Panc1 (cell line): ENCODE measurements around the gene SLC9A4. TPM values are rescaled to one million over a fixed set of nuclear protein-coding genes. Genes with fewer than 3 reads are reported as not detected.

Source experiments
- ATAC-seq: fragments of 200-7000 bp; cut with Tn5 transposase; 2 replicates; pipeline ENCODE4 v1.9.1; 2020; ENCODE audit warnings: mild to moderate bottlenecking, moderate library complexity
- Bru-seq: library from RNA; stranded (reverse); fragments of 400-500 nt; gene quantifications from one replicate; lab custom pipeline; 2021; lab: Mats Ljungman, UMichigan
- BruChase-seq, 2 experiments: library from RNA; stranded (reverse); fragments of 400-500 nt; gene quantifications; one replicate each; lab custom pipeline; 2021; lab: Mats Ljungman, UMichigan
- BruUV-seq: library from RNA; stranded (reverse); fragments of 400-500 nt; replicated peaks from 2 replicates; lab custom pipeline; 2021; lab: Mats Ljungman, UMichigan
- CTCF ChIA-PET: fragments of 300-600 bp; sonication (Branson Sonifier 250); formaldehyde crosslinking; loops from one replicate; lab custom pipeline; 2022; ENCODE audit warnings: antibody characterized with exemption; lab: Charles Lee
- POLR2A ChIA-PET: fragments of 300-600 bp; sonication (Branson Sonifier 250); formaldehyde crosslinking; loops from one replicate; lab custom pipeline; 2022; ENCODE audit warnings: antibody characterized with exemption; lab: Charles Lee
- DNase-seq: peaks from one replicate; pipeline ENCODE4 v3.0.0-alpha.2; 2010; ENCODE audit warnings: low read depth, low spot score
- H3K27ac ChIP-seq: 2 replicates; pipeline ENCODE4 v1.5.1; 2011; ENCODE audit warnings: mild to moderate bottlenecking, low read length, inconsistent platforms
- H3K27me3 ChIP-seq: fragments of 200-500 bp; sonication (Bioruptor generic); 2 replicates; pipeline ENCODE4 v1.6.0; 2014; ENCODE audit warnings: low read length, inconsistent platforms; ENCODE audit not compliant: control insufficient read depth, insufficient read depth
- H3K36me3 ChIP-seq: fragments of 200-500 bp; sonication (Bioruptor generic); 2 replicates; pipeline ENCODE4 v1.5.1; 2014; ENCODE audit warnings: inconsistent platforms, mild to moderate bottlenecking, low read length, moderate library complexity; ENCODE audit not compliant: control insufficient read depth, insufficient read depth
- H3K4me1 ChIP-seq: 2 replicates; pipeline ENCODE4 v1.5.1; 2011; ENCODE audit warnings: inconsistent platforms, mild to moderate bottlenecking, low read length, moderate library complexity; ENCODE audit not compliant: control insufficient read depth, insufficient read depth
- H3K4me3 ChIP-seq, 2 experiments: 2 replicates each; pipeline ENCODE4 v1.5.1; 2011 to 2012; ENCODE audit warnings: low read depth in 2 of 2, low read length in 2 of 2, mild to moderate bottlenecking in 2 of 2, inconsistent platforms in 1 of 2, moderate library complexity in 1 of 2
- H3K9me3 ChIP-seq: fragments of 200-500 bp; sonication (Bioruptor generic); 2 replicates; pipeline ENCODE4 v1.5.1; 2014; ENCODE audit warnings: low read depth, mild to moderate bottlenecking, inconsistent platforms, low read length, moderate library complexity; ENCODE audit not compliant: control insufficient read depth, insufficient read depth
- CTCF ChIP-seq: fragments of 450-650 bp; IDR thresholded peaks from 2 replicates; pipeline ENCODE4 v1.5.1; 2017; ENCODE audit warnings: mild to moderate bottlenecking
- POLR2AphosphoS5 ChIP-seq: IDR thresholded peaks from 2 replicates; pipeline ENCODE4 v1.6.1; 2012; ENCODE audit warnings: mild to moderate bottlenecking, low read depth, low read length, moderate library complexity
- SIN3A ChIP-seq: IDR thresholded peaks from 2 replicates; pipeline ENCODE4 v1.6.1; 2012; ENCODE audit warnings: low read depth, mild to moderate bottlenecking, low read length, moderate library complexity, borderline replicate concordance; ENCODE audit not compliant: insufficient read depth
- TCF7L2 ChIP-seq: IDR thresholded peaks from 2 replicates; pipeline ENCODE4 v1.6.1; 2011; ENCODE audit warnings: mild to moderate bottlenecking, low read depth, low read length, inconsistent platforms
- in situ Hi-C: cut with HindIII; loops from 2 replicates; pipeline ENCODE4 v1.10.0; 2016; ENCODE audit warnings: low sequenced_read_pairs, low pct_unique_long_range_greater_than_20kb
- intact Hi-C: fragments of 100-400 bp; cut with micrococcal nuclease; formaldehyde crosslinking; loops from one replicate; pipeline ENCODE4 v1.10.0; 2022; ENCODE audit not compliant: unreplicated experiment
- long read RNA-seq: library from polyadenylated mRNA; unstranded; transcript quantifications from one replicate; pipeline ENCODE4 v2.0.0, GENCODE V29; 2021; ENCODE audit not compliant: unreplicated experiment
- polyA plus RNA-seq: library from polyadenylated mRNA; unstranded; fragments of >200 nt; gene quantifications from one replicate; pipeline ENCODE4 v1.2.1, GENCODE V29; 2012; ENCODE audit warnings: missing spikeins; ENCODE audit not compliant: insufficient read length
- total RNA-seq: library from RNA; stranded (reverse); gene quantifications from one replicate; pipeline ENCODE4 v1.2.1, GENCODE V29; 2021; ENCODE audit not compliant: unreplicated experiment
- TF ChIP-seq, protein P1 (sequence below), 2 experiments: IDR thresholded peaks; 2 replicates each; pipeline ENCODE4 v1.6.1; 2011 to 2012; ENCODE audit warnings: low read depth in 2 of 2, control low read depth in 1 of 2, low read length in 1 of 2, mild to moderate bottlenecking in 1 of 2, moderate library complexity in 1 of 2; ENCODE audit not compliant: insufficient read depth in 1 of 2

Gene SLC9A4, protein sequence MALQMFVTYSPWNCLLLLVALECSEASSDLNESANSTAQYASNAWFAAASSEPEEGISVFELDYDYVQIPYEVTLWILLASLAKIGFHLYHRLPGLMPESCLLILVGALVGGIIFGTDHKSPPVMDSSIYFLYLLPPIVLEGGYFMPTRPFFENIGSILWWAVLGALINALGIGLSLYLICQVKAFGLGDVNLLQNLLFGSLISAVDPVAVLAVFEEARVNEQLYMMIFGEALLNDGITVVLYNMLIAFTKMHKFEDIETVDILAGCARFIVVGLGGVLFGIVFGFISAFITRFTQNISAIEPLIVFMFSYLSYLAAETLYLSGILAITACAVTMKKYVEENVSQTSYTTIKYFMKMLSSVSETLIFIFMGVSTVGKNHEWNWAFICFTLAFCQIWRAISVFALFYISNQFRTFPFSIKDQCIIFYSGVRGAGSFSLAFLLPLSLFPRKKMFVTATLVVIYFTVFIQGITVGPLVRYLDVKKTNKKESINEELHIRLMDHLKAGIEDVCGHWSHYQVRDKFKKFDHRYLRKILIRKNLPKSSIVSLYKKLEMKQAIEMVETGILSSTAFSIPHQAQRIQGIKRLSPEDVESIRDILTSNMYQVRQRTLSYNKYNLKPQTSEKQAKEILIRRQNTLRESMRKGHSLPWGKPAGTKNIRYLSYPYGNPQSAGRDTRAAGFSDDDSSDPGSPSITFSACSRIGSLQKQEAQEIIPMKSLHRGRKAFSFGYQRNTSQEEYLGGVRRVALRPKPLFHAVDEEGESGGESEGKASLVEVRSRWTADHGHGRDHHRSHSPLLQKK
- not detected for total RNA-seq
- not detected for polyA plus RNA-seq
- Bru-seq, nascent RNA, result percentile 3 among the genes with signal in this experiment
- not detected for BruChase-seq, experiment 1, labeled RNA remaining after a 2-hour chase
- BruChase-seq, experiment 2, labeled RNA remaining after a 6-hour chase, result not detected
- long read RNA-seq, result 0 reads

DNA sequence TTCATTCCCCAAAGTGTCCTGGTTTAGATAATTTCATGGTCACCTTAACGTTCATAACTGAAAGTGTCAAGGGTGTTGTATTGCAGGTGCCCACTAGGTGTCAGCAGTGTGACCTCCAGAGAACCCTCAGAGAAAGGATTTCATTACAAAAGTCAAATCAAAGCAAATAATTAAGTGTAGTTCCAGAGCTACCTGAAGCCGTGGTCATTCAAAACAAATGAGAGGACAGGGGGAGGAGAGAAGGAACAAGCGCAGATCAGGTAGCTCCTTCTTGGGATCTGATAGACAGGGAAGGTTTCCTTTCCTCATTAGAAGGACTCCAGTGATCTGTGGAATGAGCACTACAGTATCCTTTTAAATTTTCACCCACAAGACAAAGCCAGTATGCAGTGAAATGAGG, at the start of gene SLC9A4:
TSS of gene SLC9A4 (plus strand) at position 207 of the 400 bp plus-strand sequence. CDS start 534 bp downstream, outside the sequence.
- Histone ChIP-seq H3K27me3 (peaks cover 4% of the 10 kb centered on the region), H3K4me1 (no peaks in the 10 kb centered on the region), H3K9me3 (no peaks in the 10 kb centered on the region), H3K27ac (no peak within 1 kb of the TSS), H3K4me3 (no peak within 1 kb of the TSS), H3K36me3 (no peaks in the 10 kb centered on the region)
- DNase-seq (peak; percentile 41), ATAC-seq (peak; percentile 70; the same call in 1 of the 2 replicates)
- intact Hi-C loops (loop anchor here (1.0 kb wide), 2 partner anchors 142 to 230 kb away; no protein-coding TSS in a partner anchor), in situ Hi-C loops (no loop called here)
- TF ChIP-seq POLR2AphosphoS5 (no peak), CTCF (peak; percentile 86)
- BruUV-seq, result no TSS peak
- ChIA-PET POLR2A (no interaction called here), CTCF (interaction anchor here (1.0 to 2.2 kb wide), 3 partner anchors 10 to 231 kb away, joined by 4 to 15 read pairs (median 5); no protein-coding TSS in a partner anchor)

GRCh38 chr2:102423368-102423767, 49.7 kb upstream of the SLC9A4 start:
- H3K27ac ChIP-seq, result no peak overlapping the region
- no peaks in the 10 kb centered on the region for H3K9me3 ChIP-seq
- intact Hi-C loops (no loop called here), in situ Hi-C loops (no loop called here)
- no peaks in the 10 kb centered on the region for H3K36me3 ChIP-seq
- no peak for DNase-seq
- H3K4me3 ChIP-seq, result no peak overlapping the region
- no TSS peak for BruUV-seq
- POLR2A ChIA-PET, result no interaction called here
- ATAC-seq, result no peak
- CTCF ChIA-PET, result no interaction called here
- no peaks in the 10 kb centered on the region for H3K4me1 ChIP-seq
- H3K27me3 ChIP-seq, result peaks cover 22% of the 10 kb centered on the region
- TF ChIP-seq, protein P1, sequence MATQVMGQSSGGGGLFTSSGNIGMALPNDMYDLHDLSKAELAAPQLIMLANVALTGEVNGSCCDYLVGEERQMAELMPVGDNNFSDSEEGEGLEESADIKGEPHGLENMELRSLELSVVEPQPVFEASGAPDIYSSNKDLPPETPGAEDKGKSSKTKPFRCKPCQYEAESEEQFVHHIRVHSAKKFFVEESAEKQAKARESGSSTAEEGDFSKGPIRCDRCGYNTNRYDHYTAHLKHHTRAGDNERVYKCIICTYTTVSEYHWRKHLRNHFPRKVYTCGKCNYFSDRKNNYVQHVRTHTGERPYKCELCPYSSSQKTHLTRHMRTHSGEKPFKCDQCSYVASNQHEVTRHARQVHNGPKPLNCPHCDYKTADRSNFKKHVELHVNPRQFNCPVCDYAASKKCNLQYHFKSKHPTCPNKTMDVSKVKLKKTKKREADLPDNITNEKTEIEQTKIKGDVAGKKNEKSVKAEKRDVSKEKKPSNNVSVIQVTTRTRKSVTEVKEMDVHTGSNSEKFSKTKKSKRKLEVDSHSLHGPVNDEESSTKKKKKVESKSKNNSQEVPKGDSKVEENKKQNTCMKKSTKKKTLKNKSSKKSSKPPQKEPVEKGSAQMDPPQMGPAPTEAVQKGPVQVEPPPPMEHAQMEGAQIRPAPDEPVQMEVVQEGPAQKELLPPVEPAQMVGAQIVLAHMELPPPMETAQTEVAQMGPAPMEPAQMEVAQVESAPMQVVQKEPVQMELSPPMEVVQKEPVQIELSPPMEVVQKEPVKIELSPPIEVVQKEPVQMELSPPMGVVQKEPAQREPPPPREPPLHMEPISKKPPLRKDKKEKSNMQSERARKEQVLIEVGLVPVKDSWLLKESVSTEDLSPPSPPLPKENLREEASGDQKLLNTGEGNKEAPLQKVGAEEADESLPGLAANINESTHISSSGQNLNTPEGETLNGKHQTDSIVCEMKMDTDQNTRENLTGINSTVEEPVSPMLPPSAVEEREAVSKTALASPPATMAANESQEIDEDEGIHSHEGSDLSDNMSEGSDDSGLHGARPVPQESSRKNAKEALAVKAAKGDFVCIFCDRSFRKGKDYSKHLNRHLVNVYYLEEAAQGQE (IDR thresholded peaks at IDR 0.05; ENCODE audit: insufficient read depth in 1 of 2, low read depth in 2 of 2, low read length in 1 of 2), result no peak
- TF ChIP-seq POLR2AphosphoS5 (no peak), SIN3A (no peak), TCF7L2 (no peak), CTCF (no peak)
